Right atrium auricular region (tissue), 2 donors: Measurements from ENCODE around the gene YTHDC1. TPM values are rescaled to one million over a fixed set of nuclear protein-coding genes. Genes with fewer than 3 reads are reported as not detected.
A peak's percentile ranks its signal among the peaks of the same experiment; 100 is the strongest.

Source experiments
- DNase-seq: peaks from one replicate; pipeline ENCODE4 v3.0.0-alpha.2; 2019; ENCODE audit warnings: low spot score
- H3K27ac ChIP-seq, 2 donors: fragments of 200-600 bp; sonication (generic); 1 replicate in 1 of 2; 2 replicates in 1 of 2; pipeline ENCODE4 v1.5.1; 2016 to 2019
- H3K27me3 ChIP-seq, 2 donors: fragments of 200-600 bp; sonication (generic); one replicate each; pipeline versions ENCODE4 v1.5.1 to v1.6.0; 2017 to 2019
- H3K36me3 ChIP-seq: fragments of 200-600 bp; sonication (generic); one replicate; pipeline ENCODE4 v1.5.1; 2016
- H3K4me1 ChIP-seq, 2 donors: fragments of 200-600 bp; sonication (generic); one replicate each; pipeline versions ENCODE4 v1.5.1 to v1.6.0; 2017 to 2019
- H3K4me3 ChIP-seq, 2 donors: fragments of 200-600 bp; sonication (generic); 1 replicate in 1 of 2; 2 replicates in 1 of 2; pipeline ENCODE4 v1.5.1; 2017 to 2019; ENCODE audit warnings: mild to moderate bottlenecking in 1 of 2, moderate library complexity in 1 of 2
- H3K9me3 ChIP-seq, 2 donors: fragments of 200-600 bp; sonication (generic); one replicate each; pipeline ENCODE4 v1.5.1; 2019
- CTCF ChIP-seq, 2 donors: fragments of 200-600 bp; sonication (generic); IDR thresholded peaks; one replicate each; pipeline ENCODE4 v1.5.1; 2019; ENCODE audit warnings: antibody characterized with exemption in 2 of 2
- total RNA-seq, 2 donors: library from RNA; depleted of rRNA; stranded (reverse); fragments of >200 nt; gene quantifications; one replicate each; pipeline ENCODE4 v1.1.0, GENCODE V29; 2016

Gene YTHDC1
- total RNA-seq, 2 donors from 2014 or later, result 32.6 to 35.6 TPM

- H3K4me1 ChIP-seq, result no peaks in the 10 kb centered on the region
- no peak overlapping the region for H3K27ac ChIP-seq
- TF ChIP-seq CTCF (IDR thresholded peaks at IDR 0.05), result no peak
- no peak for DNase-seq
- no peaks in the 10 kb centered on the region for H3K27me3 ChIP-seq
- no peaks in the 10 kb centered on the region for H3K9me3 ChIP-seq
- no peak overlapping the region for H3K4me3 ChIP-seq
- H3K36me3 ChIP-seq, result no peaks in the 10 kb centered on the region
Observed at GRCh38 chr4:68388347-68388865, 38.5 kb upstream of the YTHDC1 start.

GRCh38 chr4:68385267-68385666, 35.4 kb upstream of the YTHDC1 start:
- no peak for DNase-seq
- H3K4me1 ChIP-seq, result no peaks in the 10 kb centered on the region
- no peaks in the 10 kb centered on the region for H3K27me3 ChIP-seq
- H3K36me3 ChIP-seq, result no peaks in the 10 kb centered on the region
- H3K27ac ChIP-seq, result no peak overlapping the region
- no peak overlapping the region for H3K4me3 ChIP-seq
- TF ChIP-seq CTCF (IDR thresholded peaks at IDR 0.05), result no peak
- no peaks in the 10 kb centered on the region for H3K9me3 ChIP-seq

GRCh38 chr4:68383115-68383514, 33.2 kb upstream of the YTHDC1 start:
- TF ChIP-seq CTCF (IDR thresholded peaks at IDR 0.05), result no peak
- Histone ChIP-seq H3K9me3 (no peaks in the 10 kb centered on the region), H3K36me3 (no peaks in the 10 kb centered on the region), H3K4me1 (no peaks in the 10 kb centered on the region), H3K27ac (no peak overlapping the region), H3K27me3 (no peaks in the 10 kb centered on the region), H3K4me3 (no peak overlapping the region)
- no peak for DNase-seq

GRCh38 chr4:68378226-68378625, 28.3 kb upstream of the YTHDC1 start:
- no peaks in the 10 kb centered on the region for H3K27me3 ChIP-seq
- H3K9me3 ChIP-seq, result no peaks in the 10 kb centered on the region
- no peaks in the 10 kb centered on the region for H3K36me3 ChIP-seq
- no peak overlapping the region for H3K4me3 ChIP-seq
- no peak for DNase-seq
- H3K4me1 ChIP-seq, result peaks cover 0 to 10% of the 10 kb centered on the region in 2 donors
- no peak for TF ChIP-seq CTCF (IDR thresholded peaks at IDR 0.05)
- no peak overlapping the region for H3K27ac ChIP-seq

GRCh38 chr4:68375667-68376559, 26.0 kb upstream of the YTHDC1 start:
- Histone ChIP-seq H3K4me3 (no peak overlapping the region), H3K4me1 (peaks cover 0 to 10% of the 10 kb centered on the region in 2 donors), H3K9me3 (no peaks in the 10 kb centered on the region)

More at GRCh38 chr4:68375667-68376559, 26.0 kb upstream of the YTHDC1 start:
- H3K27me3 ChIP-seq, result no peaks in the 10 kb centered on the region
- peak; percentile 59 to 82 for TF ChIP-seq CTCF (IDR thresholded peaks at IDR 0.05)
- no peak overlapping the region for H3K27ac ChIP-seq
- no peak for DNase-seq
- no peaks in the 10 kb centered on the region for H3K36me3 ChIP-seq
